ENCODE results near the gene CCNE1. TPM values are rescaled to one million over a fixed set of nuclear protein-coding genes. Genes with fewer than 3 reads are reported as not detected.

Gene CCNE1
- total and polyA plus RNA-seq, 2 of the 13 experiments (the other 11 are each of a cell fraction or from before 2014, with no cell fraction given), result 16.0 to 50.6 TPM

DNA sequence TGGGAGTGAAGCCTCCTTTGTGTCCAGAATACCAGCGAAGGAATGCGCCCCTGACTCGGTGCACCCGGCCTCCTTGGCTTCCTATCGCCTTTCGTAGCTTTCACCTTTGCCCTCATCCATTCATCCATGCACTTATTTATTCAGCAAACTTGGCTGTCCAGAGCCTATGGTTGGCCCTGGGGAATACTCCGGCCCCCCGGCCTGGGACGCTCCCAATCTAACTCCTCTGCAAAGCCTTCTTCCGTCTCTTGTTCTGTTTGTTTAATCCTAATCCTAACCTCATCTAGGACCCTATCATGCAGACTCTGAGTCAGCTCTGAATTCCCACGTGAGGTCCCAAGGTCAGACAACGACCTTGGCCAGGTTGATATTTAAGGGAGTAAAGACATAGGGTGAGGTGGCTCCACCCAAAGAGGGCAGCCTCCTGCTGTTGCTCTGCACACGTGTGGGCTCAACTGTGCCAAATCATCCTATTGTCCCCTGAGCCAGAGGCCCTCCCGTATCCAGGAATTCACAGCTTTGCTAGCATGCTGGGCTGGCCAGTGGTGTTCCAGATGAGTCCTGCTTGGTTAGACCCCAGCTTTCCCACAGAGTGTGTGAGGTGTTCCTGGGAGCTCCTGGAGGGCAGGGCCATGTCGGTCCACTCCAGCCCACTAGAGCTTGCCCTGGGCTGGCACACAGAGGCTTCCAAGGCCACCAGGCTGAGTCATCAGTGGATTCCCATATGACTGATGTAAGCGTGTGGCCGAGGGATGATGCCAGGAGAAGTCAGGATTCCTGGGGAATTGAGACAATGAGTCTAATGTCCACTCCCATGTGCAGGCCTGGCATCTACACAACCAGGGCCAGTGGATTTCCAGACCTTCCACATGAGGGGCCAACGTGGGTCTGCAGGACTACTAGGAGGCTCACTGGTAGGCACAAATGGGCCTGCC, 6.5 kb upstream of the CCNE1 start (continued):
- TF ChIP-seq, protein P1, sequence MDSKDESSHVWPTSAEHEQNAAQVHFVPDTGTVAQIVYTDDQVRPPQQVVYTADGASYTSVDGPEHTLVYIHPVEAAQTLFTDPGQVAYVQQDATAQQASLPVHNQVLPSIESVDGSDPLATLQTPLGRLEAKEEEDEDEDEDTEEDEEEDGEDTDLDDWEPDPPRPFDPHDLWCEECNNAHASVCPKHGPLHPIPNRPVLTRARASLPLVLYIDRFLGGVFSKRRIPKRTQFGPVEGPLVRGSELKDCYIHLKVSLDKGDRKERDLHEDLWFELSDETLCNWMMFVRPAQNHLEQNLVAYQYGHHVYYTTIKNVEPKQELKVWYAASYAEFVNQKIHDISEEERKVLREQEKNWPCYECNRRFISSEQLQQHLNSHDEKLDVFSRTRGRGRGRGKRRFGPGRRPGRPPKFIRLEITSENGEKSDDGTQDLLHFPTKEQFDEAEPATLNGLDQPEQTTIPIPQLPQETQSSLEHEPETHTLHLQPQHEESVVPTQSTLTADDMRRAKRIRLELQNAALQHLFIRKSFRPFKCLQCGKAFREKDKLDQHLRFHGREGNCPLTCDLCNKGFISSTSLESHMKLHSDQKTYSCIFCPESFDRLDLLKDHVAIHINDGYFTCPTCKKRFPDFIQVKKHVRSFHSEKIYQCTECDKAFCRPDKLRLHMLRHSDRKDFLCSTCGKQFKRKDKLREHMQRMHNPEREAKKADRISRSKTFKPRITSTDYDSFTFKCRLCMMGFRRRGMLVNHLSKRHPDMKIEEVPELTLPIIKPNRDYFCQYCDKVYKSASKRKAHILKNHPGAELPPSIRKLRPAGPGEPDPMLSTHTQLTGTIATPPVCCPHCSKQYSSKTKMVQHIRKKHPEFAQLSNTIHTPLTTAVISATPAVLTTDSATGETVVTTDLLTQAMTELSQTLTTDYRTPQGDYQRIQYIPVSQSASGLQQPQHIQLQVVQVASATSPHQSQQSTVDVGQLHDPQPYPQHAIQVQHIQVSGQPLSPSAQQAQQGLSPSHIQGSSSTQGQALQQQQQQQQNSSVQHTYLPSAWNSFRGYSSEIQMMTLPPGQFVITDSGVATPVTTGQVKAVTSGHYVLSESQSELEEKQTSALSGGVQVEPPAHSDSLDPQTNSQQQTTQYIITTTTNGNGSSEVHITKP (CRISPR knock-in tag; IDR thresholded peaks at IDR 0.05; ENCODE audit: low read depth), result no peak
- TF ChIP-seq ZNF557 (CRISPR knock-in tag; IDR thresholded peaks at IDR 0.05), result no peak
- no peak for TF ChIP-seq ZNF550 (CRISPR knock-in tag; IDR thresholded peaks at IDR 0.05; ENCODE audit: borderline replicate concordance)
- no peak for TF ChIP-seq DNMT1 (CRISPR knock-in tag; IDR thresholded peaks at IDR 0.05)
- TF ChIP-seq ZNF720 (CRISPR knock-in tag; IDR thresholded peaks at IDR 0.05), result no peak
- TF ChIP-seq ZNF331 (CRISPR knock-in tag; IDR thresholded peaks at IDR 0.05), result 0 out of 2 replicates have a peak, but pooled peaks have one; percentile 6
- peak; percentile 40; the same call in 1 of the 2 replicates for TF ChIP-seq SALL1 (CRISPR knock-in tag; IDR thresholded peaks at IDR 0.05)
- no peak for TF ChIP-seq ZNF790 (CRISPR knock-in tag; IDR thresholded peaks at IDR 0.05; ENCODE audit: borderline replicate concordance)
- TF ChIP-seq SP140L (CRISPR knock-in tag; IDR thresholded peaks at IDR 0.05; ENCODE audit: borderline replicate concordance), result no peak
- TF ChIP-seq IRF2 (CRISPR knock-in tag; IDR thresholded peaks at IDR 0.05), result 0 out of 2 replicates have a peak, but pooled peaks have one; percentile 11
- no peak for TF ChIP-seq CBFB (CRISPR knock-in tag; IDR thresholded peaks at IDR 0.05)
- TF ChIP-seq ZNF350 (CRISPR knock-in tag; IDR thresholded peaks at IDR 0.05; ENCODE audit: borderline replicate concordance, low read depth), result peak; percentile 31; the same call in 1 of the 2 replicates
- TF ChIP-seq, protein P2, sequence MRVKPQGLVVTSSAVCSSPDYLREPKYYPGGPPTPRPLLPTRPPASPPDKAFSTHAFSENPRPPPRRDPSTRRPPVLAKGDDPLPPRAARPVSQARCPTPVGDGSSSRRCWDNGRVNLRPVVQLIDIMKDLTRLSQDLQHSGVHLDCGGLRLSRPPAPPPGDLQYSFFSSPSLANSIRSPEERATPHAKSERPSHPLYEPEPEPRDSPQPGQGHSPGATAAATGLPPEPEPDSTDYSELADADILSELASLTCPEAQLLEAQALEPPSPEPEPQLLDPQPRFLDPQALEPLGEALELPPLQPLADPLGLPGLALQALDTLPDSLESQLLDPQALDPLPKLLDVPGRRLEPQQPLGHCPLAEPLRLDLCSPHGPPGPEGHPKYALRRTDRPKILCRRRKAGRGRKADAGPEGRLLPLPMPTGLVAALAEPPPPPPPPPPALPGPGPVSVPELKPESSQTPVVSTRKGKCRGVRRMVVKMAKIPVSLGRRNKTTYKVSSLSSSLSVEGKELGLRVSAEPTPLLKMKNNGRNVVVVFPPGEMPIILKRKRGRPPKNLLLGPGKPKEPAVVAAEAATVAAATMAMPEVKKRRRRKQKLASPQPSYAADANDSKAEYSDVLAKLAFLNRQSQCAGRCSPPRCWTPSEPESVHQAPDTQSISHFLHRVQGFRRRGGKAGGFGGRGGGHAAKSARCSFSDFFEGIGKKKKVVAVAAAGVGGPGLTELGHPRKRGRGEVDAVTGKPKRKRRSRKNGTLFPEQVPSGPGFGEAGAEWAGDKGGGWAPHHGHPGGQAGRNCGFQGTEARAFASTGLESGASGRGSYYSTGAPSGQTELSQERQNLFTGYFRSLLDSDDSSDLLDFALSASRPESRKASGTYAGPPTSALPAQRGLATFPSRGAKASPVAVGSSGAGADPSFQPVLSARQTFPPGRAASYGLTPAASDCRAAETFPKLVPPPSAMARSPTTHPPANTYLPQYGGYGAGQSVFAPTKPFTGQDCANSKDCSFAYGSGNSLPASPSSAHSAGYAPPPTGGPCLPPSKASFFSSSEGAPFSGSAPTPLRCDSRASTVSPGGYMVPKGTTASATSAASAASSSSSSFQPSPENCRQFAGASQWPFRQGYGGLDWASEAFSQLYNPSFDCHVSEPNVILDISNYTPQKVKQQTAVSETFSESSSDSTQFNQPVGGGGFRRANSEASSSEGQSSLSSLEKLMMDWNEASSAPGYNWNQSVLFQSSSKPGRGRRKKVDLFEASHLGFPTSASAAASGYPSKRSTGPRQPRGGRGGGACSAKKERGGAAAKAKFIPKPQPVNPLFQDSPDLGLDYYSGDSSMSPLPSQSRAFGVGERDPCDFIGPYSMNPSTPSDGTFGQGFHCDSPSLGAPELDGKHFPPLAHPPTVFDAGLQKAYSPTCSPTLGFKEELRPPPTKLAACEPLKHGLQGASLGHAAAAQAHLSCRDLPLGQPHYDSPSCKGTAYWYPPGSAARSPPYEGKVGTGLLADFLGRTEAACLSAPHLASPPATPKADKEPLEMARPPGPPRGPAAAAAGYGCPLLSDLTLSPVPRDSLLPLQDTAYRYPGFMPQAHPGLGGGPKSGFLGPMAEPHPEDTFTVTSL (CRISPR knock-in tag; IDR thresholded peaks at IDR 0.05; ENCODE audit: borderline replicate concordance), result no peak
- no peak for TF ChIP-seq MEIS1 (CRISPR knock-in tag; IDR thresholded peaks at IDR 0.05; ENCODE audit: borderline replicate concordance)
- TF ChIP-seq, protein P3, sequence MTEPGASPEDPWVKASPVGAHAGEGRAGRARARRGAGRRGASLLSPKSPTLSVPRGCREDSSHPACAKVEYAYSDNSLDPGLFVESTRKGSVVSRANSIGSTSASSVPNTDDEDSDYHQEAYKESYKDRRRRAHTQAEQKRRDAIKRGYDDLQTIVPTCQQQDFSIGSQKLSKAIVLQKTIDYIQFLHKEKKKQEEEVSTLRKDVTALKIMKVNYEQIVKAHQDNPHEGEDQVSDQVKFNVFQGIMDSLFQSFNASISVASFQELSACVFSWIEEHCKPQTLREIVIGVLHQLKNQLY (CRISPR knock-in tag; IDR thresholded peaks at IDR 0.05), result 0 out of 2 replicates have a peak, but pooled peaks have one; percentile 8
- peak; percentile 26; the same call in 1 of the 2 replicates for TF ChIP-seq BHLHE40 (IDR thresholded peaks at IDR 0.05; ENCODE audit: low read length)
- no peak for TF ChIP-seq TBP (CRISPR knock-in tag; IDR thresholded peaks at IDR 0.05)
- no peak for TF ChIP-seq KMT2A (CRISPR knock-in tag; IDR thresholded peaks at IDR 0.05)
- no peak for TF ChIP-seq ZNF816 (CRISPR knock-in tag; IDR thresholded peaks at IDR 0.05; ENCODE audit: borderline replicate concordance)
- no peak for TF ChIP-seq ZNF746 (CRISPR knock-in tag; IDR thresholded peaks at IDR 0.05)
